ENCODE results near the gene PTPRN2. TPM values are rescaled to one million over a fixed set of nuclear protein-coding genes. Genes with fewer than 3 reads are reported as not detected.

PTPRN2 gene
- polyA plus RNA-seq, 1 experiment: 0.02 TPM

GRCh38 chr7:157543276-157543675, 1044.3 kb downstream of the PTPRN2 start:
- no peak overlapping the region for H3K27ac ChIP-seq (ENCODE audit: low read depth, low read length)
- POLR2A ChIA-PET: no interaction called here
- H3K9me3 ChIP-seq (ENCODE audit: control insufficient read depth, insufficient read depth, low read length): peaks cover 97% of the 10 kb centered on the region
- CTCF ChIA-PET: no interaction called here
- DNase-seq (ENCODE audit: low read depth, low spot score): no peak
- H3K4me3 ChIP-seq (ENCODE audit: low read depth, low read length): no peak overlapping the region
- TF ChIP-seq CTCF (IDR thresholded peaks at IDR 0.05; ENCODE audit: low read depth, low read length): no peak
- no peaks in the 10 kb centered on the region for H3K27me3 ChIP-seq (ENCODE audit: control insufficient read depth, insufficient read depth, low read length)

- CTCF ChIA-PET: no interaction called here
- H3K9me3 ChIP-seq (ENCODE audit: control insufficient read depth, insufficient read depth, low read length): peaks cover 96% of the 10 kb centered on the region
Observed at GRCh38 chr7:157542068-157543021, 1045.3 kb downstream of the PTPRN2 start.

GRCh38 chr7:157541295-157542067, 1046.1 kb downstream of the PTPRN2 start:
- no peak overlapping the region for H3K27ac ChIP-seq (ENCODE audit: low read depth, low read length)
- H3K4me3 ChIP-seq (ENCODE audit: low read depth, low read length): no peak overlapping the region
- ChIA-PET CTCF (no interaction called here), POLR2A (no interaction called here)
- no peak for DNase-seq (ENCODE audit: low read depth, low spot score)
- H3K9me3 ChIP-seq (ENCODE audit: control insufficient read depth, insufficient read depth, low read length): peaks cover 90% of the 10 kb centered on the region
- H3K27me3 ChIP-seq (ENCODE audit: control insufficient read depth, insufficient read depth, low read length): no peaks in the 10 kb centered on the region
- no peak for TF ChIP-seq CTCF (IDR thresholded peaks at IDR 0.05; ENCODE audit: low read depth, low read length)

More at GRCh38 chr7:157542068-157543021, 1045.3 kb downstream of the PTPRN2 start:
- POLR2A ChIA-PET: no interaction called here
- Histone ChIP-seq H3K4me3 (ENCODE audit: low read depth, low read length) (no peak overlapping the region), H3K27me3 (ENCODE audit: control insufficient read depth, insufficient read depth, low read length) (no peaks in the 10 kb centered on the region), H3K27ac (ENCODE audit: low read depth, low read length) (no peak overlapping the region)
- no peak for TF ChIP-seq CTCF (IDR thresholded peaks at IDR 0.05; ENCODE audit: low read depth, low read length)
- DNase-seq (ENCODE audit: low read depth, low spot score): no peak

- DNase-seq (ENCODE audit: low read depth, low spot score): no peak
- Histone ChIP-seq H3K4me3 (ENCODE audit: low read depth, low read length) (no peak overlapping the region), H3K27ac (ENCODE audit: low read depth, low read length) (no peak overlapping the region), H3K27me3 (ENCODE audit: control insufficient read depth, insufficient read depth, low read length) (no peaks in the 10 kb centered on the region), H3K9me3 (ENCODE audit: control insufficient read depth, insufficient read depth, low read length) (peaks cover 82% of the 10 kb centered on the region)
- no peak for TF ChIP-seq CTCF (IDR thresholded peaks at IDR 0.05; ENCODE audit: low read depth, low read length)
- ChIA-PET POLR2A (no interaction called here), CTCF (no interaction called here)
Observed at GRCh38 chr7:157540606-157541294, 1046.9 kb downstream of the PTPRN2 start.
